ENCODE results near the gene CST4.
"Not testable (repeated sequence)": the region's sequence is repeated elsewhere in the genome, so short reads cannot be mapped to it uniquely, and the experiment has no call there.

Gene CST4

GRCh38 chr20:23710771-23711170 lies 21.9 kb upstream of the CST4 start:
- DNase-seq (ENCODE audit: extremely low read depth, low read depth): no peak
- TF ChIP-seq CTCF (IDR thresholded peaks at IDR 0.05; ENCODE audit: low read depth, low read length): no peak

DNA sequence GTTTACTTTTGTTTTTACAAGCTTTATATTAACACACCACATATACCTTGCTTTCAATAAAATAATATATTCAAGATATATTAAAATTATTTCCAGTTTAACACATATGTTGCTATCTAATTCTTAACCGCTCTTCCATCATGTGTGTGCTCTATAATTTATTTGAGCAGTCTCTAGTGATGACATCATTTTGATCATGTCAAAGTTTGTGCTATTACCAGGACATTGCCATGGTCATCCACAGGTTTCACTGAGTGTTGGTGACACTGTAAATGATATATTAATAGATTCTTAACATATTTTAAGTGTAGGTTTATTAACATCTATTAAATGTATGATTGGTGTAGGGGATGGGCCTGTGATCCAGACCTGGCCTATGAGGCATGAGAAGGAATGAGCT lies 17.1 kb upstream of the CST4 start:
- no peak for TF ChIP-seq CTCF (IDR thresholded peaks at IDR 0.05; ENCODE audit: low read depth, low read length)
- DNase-seq (ENCODE audit: extremely low read depth, low read depth): no peak

- DNase-seq (ENCODE audit: extremely low read depth, low read depth): no peak
- no peak for TF ChIP-seq CTCF (IDR thresholded peaks at IDR 0.05; ENCODE audit: low read depth, low read length)
Observed at GRCh38 chr20:23702021-23702420, 13.2 kb upstream of the CST4 start.

GRCh38 chr20:23700931-23701330 lies 12.1 kb upstream of the CST4 start:
- no peak for DNase-seq (ENCODE audit: extremely low read depth, low read depth)
- TF ChIP-seq CTCF (IDR thresholded peaks at IDR 0.05; ENCODE audit: low read depth, low read length): no peak

DNA sequence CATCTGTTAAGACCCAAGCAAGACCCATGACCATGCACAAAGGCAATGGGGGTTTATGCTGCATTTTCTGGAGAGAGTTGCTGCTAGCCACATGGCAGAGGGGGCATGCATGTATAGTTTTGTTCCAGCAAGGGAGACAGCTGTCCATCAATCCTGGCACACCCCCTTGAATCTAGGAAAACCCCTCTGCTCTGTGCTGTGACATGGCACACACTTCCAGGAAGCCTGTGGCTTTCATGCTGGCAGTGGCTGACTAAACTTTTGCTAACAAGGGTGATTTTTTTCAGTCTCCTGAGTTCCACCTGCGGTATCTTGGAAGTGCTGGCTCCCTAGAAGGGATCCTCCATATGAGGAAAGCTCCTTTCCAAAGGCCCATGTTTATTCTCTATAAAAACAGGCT lies 9.1 kb upstream of the CST4 start:
- no peak for DNase-seq (ENCODE audit: extremely low read depth, low read depth)
- TF ChIP-seq CTCF (IDR thresholded peaks at IDR 0.05; ENCODE audit: low read depth, low read length): no peak

GRCh38 chr20:23695068-23695395 lies 6.2 kb upstream of the CST4 start:
- DNase-seq (ENCODE audit: extremely low read depth, low read depth): not testable (repeated sequence)

DNA sequence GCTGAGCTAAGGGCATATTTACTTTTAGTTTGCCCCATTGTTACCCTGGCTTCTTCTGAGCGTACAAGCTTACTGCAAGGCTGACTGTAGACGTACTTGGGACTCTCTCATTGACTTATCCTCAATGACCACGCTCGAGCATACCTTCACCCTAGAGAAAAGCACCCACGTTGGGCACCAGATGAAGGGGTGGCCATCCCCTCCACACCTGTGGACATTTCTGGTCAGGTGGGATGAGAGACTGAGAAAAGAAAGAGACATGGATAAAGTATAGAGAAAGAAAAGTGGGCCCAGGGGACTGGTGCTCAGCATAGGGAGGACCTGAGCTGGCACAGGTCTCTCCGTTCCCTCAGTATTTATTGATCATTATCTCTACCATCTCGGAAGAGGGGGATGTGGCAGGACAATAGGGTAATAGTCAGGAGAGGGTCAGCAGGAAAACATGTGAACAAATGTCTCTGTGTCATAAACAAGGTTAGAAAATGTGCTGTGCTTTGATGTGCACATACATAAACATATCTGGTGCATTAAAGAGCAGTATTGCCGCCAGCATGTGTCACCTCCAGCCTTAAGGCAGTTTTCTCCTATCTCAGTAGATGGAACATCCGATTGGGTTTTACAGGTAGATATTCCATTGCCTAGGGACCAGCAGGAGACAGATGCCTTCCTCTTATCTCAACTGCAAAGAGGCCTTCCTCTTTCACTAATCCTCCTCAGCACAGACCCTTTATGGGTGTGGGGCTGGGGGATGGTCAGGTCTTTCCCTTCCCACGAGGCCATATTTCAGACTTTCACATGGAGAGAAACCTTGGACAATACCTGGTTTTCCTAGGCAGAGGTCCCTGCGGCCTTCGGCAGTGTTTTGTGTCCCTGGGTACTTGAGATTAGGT lies 5.6 kb upstream of the CST4 start:
- DNase-seq (ENCODE audit: extremely low read depth, low read depth): not testable (repeated sequence)

DNA sequence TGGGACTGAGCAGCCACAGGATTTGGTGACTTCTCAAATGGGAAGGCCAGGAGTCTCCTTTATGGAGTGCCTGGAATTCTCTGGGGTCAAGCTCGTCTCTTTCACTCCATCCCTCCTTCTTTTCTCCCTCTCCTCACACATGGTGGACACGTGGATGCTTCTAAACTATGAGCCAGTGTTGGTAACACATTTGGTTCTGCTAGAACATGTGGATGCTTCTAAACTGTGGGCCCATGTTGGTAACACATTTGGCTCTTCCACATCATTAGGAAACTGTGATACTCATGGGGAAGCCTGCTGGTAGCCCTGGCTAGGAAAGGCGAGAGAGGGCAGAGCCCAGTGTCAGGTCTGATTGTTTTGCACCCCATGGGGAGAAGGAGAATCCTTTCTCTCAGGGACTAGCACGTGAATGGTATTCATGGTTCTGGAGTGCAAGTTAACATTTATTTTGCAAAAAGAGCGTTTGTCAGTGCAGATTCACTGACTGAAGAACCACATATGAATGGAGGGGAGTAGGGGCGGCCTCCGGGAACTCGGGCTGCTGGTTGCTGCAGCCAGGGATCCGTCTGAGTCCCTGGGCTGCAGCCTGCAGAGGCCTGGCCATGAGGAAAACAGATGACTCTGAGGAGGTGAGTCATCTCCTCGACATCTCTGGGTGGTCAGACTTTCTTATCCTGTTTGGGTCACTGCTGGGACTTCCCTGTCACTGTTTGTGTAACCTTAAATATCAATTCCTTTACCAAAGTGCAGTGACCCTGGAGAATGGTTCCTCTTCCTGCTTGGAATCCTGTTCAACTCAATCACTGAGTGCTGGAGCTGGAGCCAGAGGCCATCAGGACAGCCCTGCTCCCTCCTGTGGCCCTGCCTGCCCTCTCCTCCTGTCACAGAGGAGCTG lies 4.1 kb upstream of the CST4 start:
- peak; percentile 11 for DNase-seq (ENCODE audit: extremely low read depth, low read depth)
